Uterus (tissue), 2 donors: Measurements from ENCODE around the gene LIMS2.

ENCODE experiments used
- POLR2A ChIP-seq, 2 donors: fragments of 450-650 bp; IDR thresholded peaks; one replicate each; pipeline ENCODE4 v1.6.1; 2016; ENCODE audit warnings: antibody characterized with exemption in 2 of 2, mild to moderate bottlenecking in 1 of 2, moderate library complexity in 1 of 2
- TF ChIP-seq, protein P1 (sequence below), 4 experiments: fragments of 200-600 bp in 2 of 4; fragments of 450-650 bp in 2 of 4; sonication (generic) in 2 of 4; IDR thresholded peaks; one replicate each; pipeline ENCODE4 v1.5.1; 2016 to 2019; ENCODE audit warnings: antibody characterized with exemption in 4 of 4, mild to moderate bottlenecking in 2 of 4, moderate library complexity in 1 of 4

DNA sequence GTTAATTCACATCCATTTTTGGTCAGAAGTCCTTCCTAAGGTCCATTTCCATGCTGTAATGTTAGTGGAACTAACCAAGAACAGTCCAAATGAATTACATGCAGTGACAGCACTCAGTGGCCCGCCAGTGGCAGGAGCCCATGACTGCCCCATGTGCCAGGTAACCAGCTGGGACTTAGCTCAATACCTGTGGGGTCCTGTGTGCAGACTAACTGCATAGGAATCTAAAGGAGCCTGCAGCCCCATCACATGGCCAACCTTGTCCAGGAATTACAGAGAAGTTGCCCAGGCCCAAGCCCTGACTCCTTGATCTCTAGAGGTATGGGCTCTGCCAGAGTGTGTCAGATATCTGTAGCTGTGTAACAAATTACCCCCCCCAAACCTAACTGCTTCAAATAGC lies 64.8 kb downstream of the LIMS2 start:
- TF ChIP-seq POLR2A (IDR thresholded peaks at IDR 0.05), result no peak
- TF ChIP-seq, protein P1, sequence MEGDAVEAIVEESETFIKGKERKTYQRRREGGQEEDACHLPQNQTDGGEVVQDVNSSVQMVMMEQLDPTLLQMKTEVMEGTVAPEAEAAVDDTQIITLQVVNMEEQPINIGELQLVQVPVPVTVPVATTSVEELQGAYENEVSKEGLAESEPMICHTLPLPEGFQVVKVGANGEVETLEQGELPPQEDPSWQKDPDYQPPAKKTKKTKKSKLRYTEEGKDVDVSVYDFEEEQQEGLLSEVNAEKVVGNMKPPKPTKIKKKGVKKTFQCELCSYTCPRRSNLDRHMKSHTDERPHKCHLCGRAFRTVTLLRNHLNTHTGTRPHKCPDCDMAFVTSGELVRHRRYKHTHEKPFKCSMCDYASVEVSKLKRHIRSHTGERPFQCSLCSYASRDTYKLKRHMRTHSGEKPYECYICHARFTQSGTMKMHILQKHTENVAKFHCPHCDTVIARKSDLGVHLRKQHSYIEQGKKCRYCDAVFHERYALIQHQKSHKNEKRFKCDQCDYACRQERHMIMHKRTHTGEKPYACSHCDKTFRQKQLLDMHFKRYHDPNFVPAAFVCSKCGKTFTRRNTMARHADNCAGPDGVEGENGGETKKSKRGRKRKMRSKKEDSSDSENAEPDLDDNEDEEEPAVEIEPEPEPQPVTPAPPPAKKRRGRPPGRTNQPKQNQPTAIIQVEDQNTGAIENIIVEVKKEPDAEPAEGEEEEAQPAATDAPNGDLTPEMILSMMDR (IDR thresholded peaks at IDR 0.05), result no peak
